GM18870 (cell line): ENCODE results near the gene SH3GL3.

ENCODE experiments used
- ATAC-seq: cut with Tn5 transposase; IDR thresholded peaks from one replicate; pipeline ENCODE4 v1.9.1; 2021; ENCODE audit warnings: moderate library complexity; ENCODE audit not compliant: unreplicated experiment

Gene SH3GL3, protein sequence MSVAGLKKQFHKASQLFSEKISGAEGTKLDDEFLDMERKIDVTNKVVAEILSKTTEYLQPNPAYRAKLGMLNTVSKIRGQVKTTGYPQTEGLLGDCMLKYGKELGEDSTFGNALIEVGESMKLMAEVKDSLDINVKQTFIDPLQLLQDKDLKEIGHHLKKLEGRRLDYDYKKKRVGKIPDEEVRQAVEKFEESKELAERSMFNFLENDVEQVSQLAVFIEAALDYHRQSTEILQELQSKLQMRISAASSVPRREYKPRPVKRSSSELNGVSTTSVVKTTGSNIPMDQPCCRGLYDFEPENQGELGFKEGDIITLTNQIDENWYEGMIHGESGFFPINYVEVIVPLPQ

GRCh38 chr15:83446904-83447709 is at the start of gene SH3GL3:
Gene SH3GL3 (plus strand): TSS chr15:83447341. CDS start chr15:83447534, 193 bp downstream.
- ATAC-seq, result no peak

DNA sequence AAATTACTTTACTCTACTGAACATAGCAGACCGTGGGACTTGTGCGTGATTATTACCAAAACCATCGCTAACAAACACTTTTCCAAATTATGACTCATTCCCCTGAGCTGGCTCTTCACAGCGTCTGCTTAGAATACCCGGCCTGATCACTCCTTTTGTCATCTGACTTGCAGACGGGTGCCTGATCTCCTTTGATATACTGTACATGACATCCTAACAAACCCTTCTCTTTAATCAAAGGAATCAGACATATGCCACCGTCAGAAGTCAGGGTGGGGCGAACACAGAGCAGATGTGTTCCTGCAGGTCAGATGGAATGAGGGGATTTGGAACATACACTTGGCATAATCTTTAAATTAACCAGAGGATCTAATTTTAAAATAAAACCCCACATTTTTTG is 48.5 kb upstream of the SH3GL3 start:
- ATAC-seq, result no peak

- ATAC-seq, result no peak
Measured at GRCh38 chr15:83404121-83404520, 43.0 kb upstream of the SH3GL3 start.

DNA sequence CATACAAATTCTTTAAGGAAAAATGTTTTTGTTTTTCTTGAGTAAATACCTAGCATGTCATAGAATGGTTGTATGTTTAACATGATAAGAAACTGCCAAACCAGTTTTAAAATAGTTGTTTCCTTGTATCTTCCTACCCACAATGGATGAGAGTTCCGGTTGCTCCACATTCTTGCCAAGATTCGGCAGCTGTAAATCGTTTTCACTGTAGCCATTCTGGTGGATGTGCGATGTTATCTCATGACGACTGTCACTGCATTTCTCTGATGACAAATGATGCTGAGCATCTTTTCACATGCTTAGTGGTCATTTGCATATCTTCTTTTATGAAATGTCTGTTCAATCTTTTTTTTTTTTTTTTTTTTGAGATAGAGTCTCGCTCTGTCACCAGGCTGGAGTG is 36.6 kb upstream of the SH3GL3 start:
- no peak for ATAC-seq

DNA sequence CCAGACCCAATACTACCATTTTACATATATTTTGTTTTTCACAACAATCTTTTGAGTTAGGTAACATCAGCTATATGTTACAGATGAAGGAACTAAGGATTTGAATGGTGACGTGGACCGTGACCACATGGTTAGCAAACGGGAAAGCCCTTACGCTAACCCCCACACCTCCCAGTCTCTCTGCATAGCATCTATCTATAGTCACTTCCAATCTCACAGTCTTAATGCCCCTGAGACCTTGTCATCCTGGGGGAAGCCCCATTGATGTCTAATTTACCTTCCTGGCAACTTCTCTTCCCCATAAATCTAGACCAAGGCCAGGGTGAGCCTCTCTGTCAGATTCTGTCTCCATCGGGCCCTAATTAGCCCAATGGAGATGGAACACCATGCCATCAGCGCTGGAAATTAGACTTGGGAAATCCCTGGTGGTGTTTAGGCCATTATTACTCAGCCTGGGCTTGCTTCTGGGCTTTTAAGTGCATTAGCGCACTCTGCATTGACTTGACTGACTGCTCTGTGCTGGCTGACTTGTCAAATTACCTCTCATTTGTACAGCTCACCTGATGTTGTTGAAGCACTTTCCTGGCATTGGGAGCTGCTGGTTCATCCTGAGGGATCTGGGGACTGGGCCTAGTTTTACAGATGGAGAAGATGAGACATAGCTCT is 34.0 kb upstream of the SH3GL3 start:
- peak; percentile 64 for ATAC-seq

- ATAC-seq, result no peak
Measured at GRCh38 chr15:83422081-83422480, 25.1 kb upstream of the SH3GL3 start.

DNA sequence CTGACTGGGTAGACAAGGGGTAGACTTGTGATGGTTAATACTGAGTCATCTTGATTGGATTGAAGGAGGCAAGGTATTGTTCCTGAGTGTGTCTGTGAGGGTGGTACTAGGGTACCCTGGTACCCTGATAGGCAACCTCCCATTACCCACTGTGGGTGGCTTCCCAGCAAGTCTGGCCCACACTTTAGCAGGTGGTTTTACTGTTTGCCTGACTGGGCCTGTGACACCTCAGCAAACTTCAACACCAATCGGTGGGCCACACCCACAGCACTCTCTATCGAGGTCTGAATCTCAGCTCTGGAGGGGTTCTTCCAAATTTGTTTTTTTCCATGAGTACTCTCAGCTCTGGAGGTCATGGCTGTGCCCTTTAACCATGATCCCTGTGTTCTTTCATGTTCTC is 24.6 kb upstream of the SH3GL3 start:
- ATAC-seq, result no peak

GRCh38 chr15:83424101-83424500 is 23.0 kb upstream of the SH3GL3 start:
- ATAC-seq, result no peak

GRCh38 chr15:83430441-83430840 is 16.7 kb upstream of the SH3GL3 start:
- no peak for ATAC-seq

- ATAC-seq, result no peak
Measured at GRCh38 chr15:83431521-83431920, 15.6 kb upstream of the SH3GL3 start.

DNA sequence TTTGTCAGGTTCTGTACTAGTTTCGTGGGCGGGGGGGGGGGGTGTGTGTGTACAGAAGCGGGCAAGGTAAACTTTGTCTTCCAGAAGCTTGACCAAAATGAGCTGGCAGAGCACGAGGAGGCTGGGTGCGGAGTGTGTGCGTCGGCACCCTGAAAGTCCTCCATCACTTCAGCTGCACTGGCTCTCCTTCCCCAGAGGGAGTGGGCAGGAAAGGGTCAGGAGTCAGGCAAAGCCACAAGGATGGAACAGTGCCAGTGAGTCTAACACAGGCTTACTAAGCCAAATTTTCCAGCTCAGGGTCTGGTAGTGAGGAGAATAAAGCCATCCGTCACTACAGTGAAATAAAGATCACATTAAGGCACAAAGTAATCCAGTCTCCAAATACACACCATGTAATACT is 11.9 kb upstream of the SH3GL3 start:
- ATAC-seq, result no peak

GRCh38 chr15:83435782-83436181 is 11.4 kb upstream of the SH3GL3 start:
- no peak for ATAC-seq

GRCh38 chr15:83436513-83437158 is 10.5 kb upstream of the SH3GL3 start:
- no peak for ATAC-seq

DNA sequence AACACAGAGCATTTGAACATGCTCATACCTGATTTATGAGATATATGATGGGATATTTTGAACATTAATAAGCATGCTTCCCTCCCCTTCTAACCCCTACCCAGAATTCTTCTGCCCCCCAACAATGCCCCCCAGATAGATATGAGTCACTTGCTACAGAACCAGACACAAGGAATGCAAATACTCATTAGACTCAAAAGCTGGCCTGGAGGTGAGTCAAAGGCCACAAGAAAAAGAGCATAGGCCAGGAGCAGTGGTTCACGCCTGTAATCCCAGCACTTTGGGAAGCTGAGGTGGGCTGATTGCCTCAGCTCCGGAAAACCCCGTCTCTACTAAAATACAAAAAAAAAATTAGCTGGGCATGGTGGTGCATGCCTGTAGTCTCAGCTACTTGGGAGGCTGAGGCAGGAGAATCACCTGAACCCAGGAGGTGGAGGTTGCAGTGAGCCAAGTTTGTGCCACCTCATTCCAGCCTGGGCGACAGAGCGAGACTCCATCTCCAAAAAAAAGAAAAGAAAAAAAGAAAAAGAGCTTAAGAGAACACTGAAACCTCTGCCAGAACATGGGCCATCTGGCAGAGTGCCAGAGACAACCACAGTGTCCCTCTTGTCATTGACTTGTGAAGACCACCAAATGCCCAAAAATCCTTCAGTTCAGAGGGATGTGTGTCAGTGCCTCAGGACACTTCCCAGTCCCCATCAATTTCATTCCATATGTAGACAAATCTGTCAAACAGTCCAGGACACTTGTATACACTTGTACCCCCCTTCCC is 3.9 kb upstream of the SH3GL3 start:
- ATAC-seq, result no peak

DNA sequence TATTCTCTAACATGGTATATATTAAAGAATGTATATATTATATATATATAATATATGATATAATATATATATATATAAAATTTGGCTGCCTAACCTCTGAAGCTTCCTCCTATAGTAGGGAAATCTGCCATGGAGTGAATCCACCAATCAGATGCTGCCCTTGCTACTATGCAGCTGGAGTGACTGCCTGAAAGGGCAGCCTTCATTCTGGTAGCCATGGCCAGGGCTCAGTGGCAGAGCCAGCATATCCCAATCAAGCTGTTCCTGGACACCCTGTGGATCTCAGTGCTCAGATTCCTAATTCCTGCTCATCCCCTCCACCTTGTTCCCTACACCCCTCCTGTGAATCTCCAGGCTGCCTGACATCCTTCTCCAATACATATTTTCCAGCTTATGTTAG is 2.2 kb upstream of the SH3GL3 start:
- ATAC-seq, result no peak

DNA sequence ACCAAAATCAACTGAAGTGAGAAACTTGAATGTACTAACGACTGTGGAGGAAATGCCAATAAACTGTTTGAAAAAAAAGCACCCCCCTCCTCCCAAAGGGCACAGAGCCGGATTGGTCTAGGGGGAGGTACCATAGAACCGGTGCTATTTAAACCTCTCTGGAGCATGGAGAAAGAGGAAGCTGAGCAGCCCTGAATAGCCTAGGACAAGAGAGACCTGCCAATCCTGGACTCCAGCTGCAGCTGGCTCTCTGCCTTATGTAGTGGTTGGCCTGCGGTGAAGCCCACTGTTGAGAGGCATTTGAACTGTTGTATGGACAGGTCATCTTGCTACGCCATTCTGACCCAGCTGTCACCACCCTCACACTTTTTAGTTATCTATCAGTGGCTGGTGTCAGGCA is 1.5 kb upstream of the SH3GL3 start:
- ATAC-seq, result no peak

DNA sequence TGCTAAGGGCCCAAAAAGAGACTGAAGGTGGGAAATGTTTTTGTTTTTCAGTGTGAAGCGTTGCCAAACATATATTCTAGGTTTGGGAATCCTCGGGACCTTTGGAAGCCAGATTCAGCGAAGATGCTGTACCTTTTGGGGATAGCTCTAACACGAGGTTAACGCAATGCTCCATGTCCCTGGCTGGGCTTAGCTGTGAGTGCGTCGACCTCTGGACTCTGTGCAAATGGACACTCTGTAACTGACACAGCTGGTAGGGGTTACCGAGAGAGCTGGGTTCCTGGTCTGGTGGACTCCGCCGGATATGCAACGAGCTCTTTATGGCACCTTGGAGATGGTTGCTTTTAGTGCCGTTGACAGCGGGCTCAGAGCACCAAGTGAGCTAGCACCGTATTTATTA is 724 bp upstream of the SH3GL3 start:
- ATAC-seq, result no peak

DNA sequence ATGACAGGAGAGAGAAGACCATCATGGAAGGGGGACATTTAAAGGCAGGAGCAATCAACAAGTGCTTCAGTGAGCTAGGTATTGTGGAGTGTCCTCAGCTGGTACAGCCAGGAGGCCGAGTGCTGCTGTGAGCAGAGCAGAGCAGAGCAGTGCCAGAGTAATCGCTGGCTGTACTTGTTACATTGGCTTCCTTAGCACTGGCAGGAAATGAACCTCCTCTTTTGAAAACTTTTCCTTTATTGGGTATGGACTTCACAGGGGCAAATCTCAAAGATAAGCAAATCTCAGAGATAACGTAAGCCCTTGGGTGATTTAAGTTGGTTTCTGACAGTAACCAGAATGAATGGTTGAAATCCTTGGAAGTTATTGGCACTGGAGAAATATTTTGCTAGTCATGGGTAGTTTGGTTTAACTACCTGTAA is 2.1 kb downstream of the SH3GL3 start:
- no peak for ATAC-seq

GRCh38 chr15:83449937-83450506 is 2.9 kb downstream of the SH3GL3 start:
- no peak for ATAC-seq

DNA sequence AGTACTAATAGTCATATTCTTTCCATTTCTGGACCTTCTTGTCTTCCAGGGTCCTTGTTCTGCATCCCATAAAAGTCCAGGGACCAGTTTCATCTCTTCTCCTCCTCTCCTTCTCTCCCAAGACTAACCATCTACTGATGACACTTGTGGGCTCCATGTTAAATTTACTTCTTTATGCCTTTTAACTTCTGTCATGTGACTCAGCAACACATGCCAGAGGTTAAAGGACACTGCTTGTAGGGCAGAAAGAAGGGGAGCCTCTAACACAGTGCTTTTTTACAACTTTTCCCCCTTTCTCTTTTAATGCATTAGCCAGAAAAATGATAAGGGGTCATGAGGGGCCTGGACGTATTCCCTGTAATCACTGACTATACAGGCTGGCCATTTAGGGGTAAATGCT is 10.0 kb downstream of the SH3GL3 start:
- no peak for ATAC-seq
